OCI-LY1 (cell line): ENCODE results near the gene INHA.

ENCODE experiments used
- H2AFZ ChIP-seq: fragments of 200-600 bp; sonication (generic), shearing (Covaris generic); 2 replicates; pipeline ENCODE4 v1.6.0; 2014; ENCODE audit warnings: antibody characterized with exemption, mild to moderate bottlenecking, low read length
- H3F3A ChIP-seq: fragments of 200-600 bp; sonication (generic), shearing (Covaris generic); 2 replicates; pipeline ENCODE4 v1.6.0; 2014; ENCODE audit warnings: mild to moderate bottlenecking, antibody characterized with exemption, low read length, moderate library complexity; ENCODE audit not compliant: insufficient read depth
- H3K27ac ChIP-seq: fragments of 200-600 bp; sonication (generic); 2 replicates; pipeline ENCODE4 v1.5.1; 2014; ENCODE audit warnings: low read length, mixed run types, mild to moderate bottlenecking, low read depth; ENCODE audit not compliant: poor library complexity, severe bottlenecking
- H3K27me3 ChIP-seq: fragments of 200-600 bp; sonication (generic); 2 replicates; pipeline ENCODE4 v1.6.0; 2014; ENCODE audit warnings: antibody characterized with exemption, mild to moderate bottlenecking, low read length, moderate library complexity; ENCODE audit not compliant: insufficient read depth
- H3K36me3 ChIP-seq: fragments of 200-600 bp; sonication (generic); 2 replicates; pipeline ENCODE4 v1.6.1; 2014; ENCODE audit warnings: mild to moderate bottlenecking, antibody characterized with exemption, low read length, moderate library complexity, mixed read lengths; ENCODE audit not compliant: insufficient read depth
- H3K4me1 ChIP-seq: fragments of 200-600 bp; sonication (generic); 2 replicates; pipeline ENCODE4 v1.5.1; 2014; ENCODE audit warnings: mild to moderate bottlenecking, low read length, moderate library complexity; ENCODE audit not compliant: insufficient read depth, severe bottlenecking
- H3K4me2 ChIP-seq: fragments of 200-600 bp; sonication (generic), shearing (Covaris generic); 2 replicates; pipeline ENCODE4 v1.6.1; 2014; ENCODE audit warnings: low read length
- H3K4me3 ChIP-seq: fragments of 200-600 bp; sonication (generic); 2 replicates; pipeline ENCODE4 v1.5.1; 2014; ENCODE audit warnings: low read length, low read depth, mild to moderate bottlenecking, mixed read lengths; ENCODE audit not compliant: poor library complexity, severe bottlenecking
- H3K79me2 ChIP-seq: fragments of 200-600 bp; shearing (Covaris generic); 2 replicates; pipeline ENCODE4 v1.6.1; 2016; ENCODE audit warnings: mixed run types, low read length, mixed read lengths; ENCODE audit not compliant: insufficient read depth
- H3K9ac ChIP-seq: fragments of 200-600 bp; sonication (generic), shearing (Covaris generic); 2 replicates; pipeline ENCODE4 v1.6.1; 2014; ENCODE audit warnings: mild to moderate bottlenecking, low read length, mixed read lengths
- H3K9me2 ChIP-seq: fragments of 200-600 bp; sonication (generic), shearing (Covaris generic); 2 replicates; pipeline ENCODE4 v1.6.1; 2014; ENCODE audit warnings: low read depth, mild to moderate bottlenecking, low read length, mixed read lengths
- H3K9me3 ChIP-seq: fragments of 200-600 bp; shearing (Covaris generic); 2 replicates; pipeline ENCODE4 v1.6.1; 2014; ENCODE audit warnings: low read length, mixed read lengths
- H4K20me1 ChIP-seq: fragments of 200-600 bp; sonication (generic), shearing (Covaris generic); 2 replicates; pipeline ENCODE4 v1.6.0; 2016; ENCODE audit warnings: mild to moderate bottlenecking, low read length; ENCODE audit not compliant: insufficient read depth
- CTCF ChIP-seq: fragments of 200-600 bp; sonication (generic), shearing (Covaris generic); IDR thresholded peaks from 2 replicates; pipeline ENCODE4 v1.5.1; 2017; ENCODE audit warnings: mild to moderate bottlenecking, antibody characterized with exemption, low read length, moderate library complexity, mixed read lengths
- EZH2 ChIP-seq: fragments of 200-600 bp; sonication (generic), shearing (Covaris generic); IDR thresholded peaks from 2 replicates; pipeline ENCODE4 v1.8.0; 2017; ENCODE audit warnings: borderline replicate concordance, mixed run types, mild to moderate bottlenecking, antibody characterized with exemption, low read length, moderate library complexity, mixed read lengths

INHA gene

GRCh38 chr2:219538956-219539788 is 32.9 kb upstream of the INHA start:
- no peak overlapping the region for H3K4me2 ChIP-seq
- H3K79me2 ChIP-seq = no peaks in the 10 kb centered on the region
- no peaks in the 10 kb centered on the region for H4K20me1 ChIP-seq
- peaks cover 11% of the 10 kb centered on the region; the same call in 1 of the 2 replicates for H3K36me3 ChIP-seq
- H3K27ac ChIP-seq = no peak overlapping the region
- no peak overlapping the region for H3K9ac ChIP-seq
- no peak for TF ChIP-seq CTCF
- TF ChIP-seq EZH2 = no peak
- H3K4me3 ChIP-seq = no peak overlapping the region
- no peaks in the 10 kb centered on the region for H3K9me2 ChIP-seq
- peaks cover 10% of the 10 kb centered on the region for H3K4me1 ChIP-seq
- H3F3A ChIP-seq = no peaks in the 10 kb centered on the region
- H2AFZ ChIP-seq = no peak overlapping the region
- no peaks in the 10 kb centered on the region; the same call in 1 of the 2 replicates for H3K27me3 ChIP-seq
- H3K9me3 ChIP-seq = no peaks in the 10 kb centered on the region

GRCh38 chr2:219539926-219540678 is 32.0 kb upstream of the INHA start:
- Histone ChIP-seq H3K9me3 (no peaks in the 10 kb centered on the region), H3K79me2 (no peaks in the 10 kb centered on the region), H3K9ac (no peak overlapping the region), H3K4me1 (peaks cover 13% of the 10 kb centered on the region), H3K9me2 (no peaks in the 10 kb centered on the region), H2AFZ (no peak overlapping the region), H3K27ac (no peak overlapping the region), H3K4me2 (no peak overlapping the region), H3K4me3 (no peak overlapping the region), H4K20me1 (no peaks in the 10 kb centered on the region), H3K27me3 (no peaks in the 10 kb centered on the region; the same call in 1 of the 2 replicates), H3F3A (no peaks in the 10 kb centered on the region), H3K36me3 (peaks cover 11% of the 10 kb centered on the region; the same call in 1 of the 2 replicates)
- TF ChIP-seq EZH2 = no peak
- TF ChIP-seq CTCF = no peak

GRCh38 chr2:219540784-219541504 is 31.2 kb upstream of the INHA start:
- no peak for TF ChIP-seq EZH2
- TF ChIP-seq CTCF = no peak
- Histone ChIP-seq H3K4me1 (peaks cover 13% of the 10 kb centered on the region), H3K27ac (no peak overlapping the region), H2AFZ (no peak overlapping the region), H3K9me2 (no peaks in the 10 kb centered on the region), H3K79me2 (no peaks in the 10 kb centered on the region), H3K9ac (no peak overlapping the region), H3K36me3 (peaks cover 11% of the 10 kb centered on the region; the same call in 1 of the 2 replicates), H3K9me3 (no peaks in the 10 kb centered on the region), H3F3A (no peaks in the 10 kb centered on the region), H3K4me3 (no peak overlapping the region), H3K4me2 (peak overlapping the region; percentile 61), H4K20me1 (no peaks in the 10 kb centered on the region), H3K27me3 (no peaks in the 10 kb centered on the region; the same call in 1 of the 2 replicates)
